Epithelial cell of esophagus (primary cell): Measurements from ENCODE around the gene FAAP20.

ENCODE experiments used
- DNase-seq: peaks from one replicate; pipeline ENCODE4 v3.0.0; 2010; ENCODE audit warnings: low read depth
- H3K4me3 ChIP-seq: 2 replicates; pipeline ENCODE4 v1.5.1; 2011; ENCODE audit warnings: mild to moderate bottlenecking, low read length, control low read depth
- CTCF ChIP-seq: IDR thresholded peaks from 2 replicates; pipeline ENCODE4 v1.5.1; 2011; ENCODE audit warnings: low read depth, mild to moderate bottlenecking, low read length, control low read depth, inconsistent platforms; ENCODE audit not compliant: insufficient read depth; ENCODE audit errors: missing control alignments

The FAAP20 gene

GRCh38 chr1:2238361-2239012, 43.9 kb upstream of the FAAP20 start:
- no peak for DNase-seq
- no peak overlapping the region for H3K4me3 ChIP-seq
- TF ChIP-seq CTCF, result no peak

GRCh38 chr1:2237773-2238172, 43.2 kb upstream of the FAAP20 start:
- no peak for DNase-seq
- no peak for TF ChIP-seq CTCF
- no peak overlapping the region for H3K4me3 ChIP-seq

GRCh38 chr1:2236695-2237677, 42.4 kb upstream of the FAAP20 start:
- no peak for DNase-seq
- H3K4me3 ChIP-seq, result no peak overlapping the region

GRCh38 chr1:2235300-2235998, 40.9 kb upstream of the FAAP20 start:
- no peak for TF ChIP-seq CTCF
- no peak for DNase-seq
- H3K4me3 ChIP-seq, result no peak overlapping the region

More at GRCh38 chr1:2236695-2237677, 42.4 kb upstream of the FAAP20 start:
- no peak for TF ChIP-seq CTCF

GRCh38 chr1:2234762-2235113, 40.2 kb upstream of the FAAP20 start:
- DNase-seq, result no peak
- TF ChIP-seq CTCF, result no peak
- H3K4me3 ChIP-seq, result no peak overlapping the region

GRCh38 chr1:2233997-2234761, 39.6 kb upstream of the FAAP20 start:
- no peak for TF ChIP-seq CTCF
- H3K4me3 ChIP-seq, result peak overlapping the region; percentile 8
- DNase-seq, result peak; percentile 91
